GM12864 (cell line): ENCODE data around the gene SULT1A2.

ENCODE experiments used
- DNase-seq: peaks from one replicate; pipeline ENCODE4 v3.0.0-alpha.2; 2011; ENCODE audit warnings: low read depth
- H3K4me3 ChIP-seq: 2 replicates; pipeline ENCODE4 v1.5.1; 2011; ENCODE audit warnings: mild to moderate bottlenecking, low read depth, low read length, control low read depth
- TF ChIP-seq, protein P1 (sequence below): IDR thresholded peaks from 2 replicates; pipeline ENCODE4 v1.5.1; 2011; ENCODE audit warnings: low read depth, mild to moderate bottlenecking, moderate library complexity, low read length, control low read depth, inconsistent platforms; ENCODE audit errors: missing control alignments

Gene SULT1A2

DNA sequence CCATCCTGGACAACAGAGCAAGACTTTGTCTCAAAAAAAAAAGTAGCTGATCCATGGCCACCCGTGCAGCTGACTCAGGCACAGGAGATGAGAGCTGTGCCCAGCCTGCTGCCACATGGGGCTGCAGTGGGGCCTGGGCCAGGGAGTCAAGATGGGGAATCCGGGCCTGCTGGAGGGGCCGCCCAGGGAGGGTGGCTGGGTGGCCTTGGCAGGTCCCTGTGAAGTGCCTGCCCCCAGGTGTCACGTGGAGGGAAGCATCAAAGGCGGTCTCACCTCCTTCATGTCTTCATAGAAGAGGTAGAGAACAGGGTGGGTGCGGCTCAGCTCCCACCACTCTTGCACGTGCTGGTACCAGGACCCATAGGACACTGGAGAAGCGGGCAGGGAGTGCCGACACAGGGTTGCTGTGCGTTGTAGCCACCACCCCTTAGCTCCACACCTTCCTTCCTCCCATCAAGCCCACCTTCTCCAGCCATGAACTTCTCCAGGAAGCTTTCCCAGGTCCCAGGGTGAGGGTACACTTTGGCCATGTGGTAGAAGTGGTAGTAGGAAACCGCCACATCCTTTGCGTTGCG is 3.8 kb downstream of the SULT1A2 start:
- TF ChIP-seq, protein P1, sequence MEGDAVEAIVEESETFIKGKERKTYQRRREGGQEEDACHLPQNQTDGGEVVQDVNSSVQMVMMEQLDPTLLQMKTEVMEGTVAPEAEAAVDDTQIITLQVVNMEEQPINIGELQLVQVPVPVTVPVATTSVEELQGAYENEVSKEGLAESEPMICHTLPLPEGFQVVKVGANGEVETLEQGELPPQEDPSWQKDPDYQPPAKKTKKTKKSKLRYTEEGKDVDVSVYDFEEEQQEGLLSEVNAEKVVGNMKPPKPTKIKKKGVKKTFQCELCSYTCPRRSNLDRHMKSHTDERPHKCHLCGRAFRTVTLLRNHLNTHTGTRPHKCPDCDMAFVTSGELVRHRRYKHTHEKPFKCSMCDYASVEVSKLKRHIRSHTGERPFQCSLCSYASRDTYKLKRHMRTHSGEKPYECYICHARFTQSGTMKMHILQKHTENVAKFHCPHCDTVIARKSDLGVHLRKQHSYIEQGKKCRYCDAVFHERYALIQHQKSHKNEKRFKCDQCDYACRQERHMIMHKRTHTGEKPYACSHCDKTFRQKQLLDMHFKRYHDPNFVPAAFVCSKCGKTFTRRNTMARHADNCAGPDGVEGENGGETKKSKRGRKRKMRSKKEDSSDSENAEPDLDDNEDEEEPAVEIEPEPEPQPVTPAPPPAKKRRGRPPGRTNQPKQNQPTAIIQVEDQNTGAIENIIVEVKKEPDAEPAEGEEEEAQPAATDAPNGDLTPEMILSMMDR = no peak
- no peak overlapping the region for H3K4me3 ChIP-seq
- no peak for DNase-seq

DNA sequence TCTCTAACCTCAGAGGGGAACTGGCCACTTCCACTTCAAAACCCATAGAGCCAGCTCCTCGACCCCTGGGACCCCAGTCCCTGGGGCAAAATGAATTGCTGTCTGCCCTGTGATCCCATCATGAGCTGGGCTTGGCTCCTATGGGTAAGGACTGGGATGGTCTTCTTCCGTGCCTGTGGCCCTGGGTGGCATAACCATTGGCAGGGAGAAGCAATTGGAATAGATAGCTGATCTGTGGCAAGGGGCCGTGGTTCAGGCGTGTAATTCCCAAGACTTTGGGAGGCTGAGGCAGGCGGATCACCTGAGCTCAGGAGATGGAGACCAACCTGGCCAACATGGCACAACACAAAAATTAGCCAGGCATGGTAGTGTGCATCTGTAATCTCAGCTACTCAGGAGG is 4.3 kb downstream of the SULT1A2 start:
- no peak for DNase-seq
- no peak overlapping the region for H3K4me3 ChIP-seq
- TF ChIP-seq, protein P1 = no peak

DNA sequence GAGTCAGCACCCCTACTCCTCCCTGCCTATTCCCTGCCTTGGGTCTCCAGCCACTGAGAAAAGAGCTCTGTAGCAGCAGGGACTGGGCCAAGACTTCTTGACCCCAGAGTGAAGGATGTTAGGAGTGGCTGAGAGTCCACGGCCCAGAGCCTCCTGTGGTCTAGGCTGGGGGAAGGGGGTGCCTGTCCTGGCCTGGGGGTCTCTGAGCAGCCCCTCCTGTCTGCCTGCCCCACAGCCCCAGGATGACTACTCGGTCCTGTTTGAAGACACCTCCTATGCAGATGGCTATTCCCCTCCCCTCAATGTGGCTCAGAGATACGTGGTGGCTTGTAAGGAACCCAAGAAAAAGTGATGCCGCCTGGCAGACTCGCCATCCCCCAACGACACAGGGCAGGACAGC is 5.5 kb downstream of the SULT1A2 start:
- DNase-seq = no peak
- no peak overlapping the region for H3K4me3 ChIP-seq
- TF ChIP-seq, protein P1 = no peak

DNA sequence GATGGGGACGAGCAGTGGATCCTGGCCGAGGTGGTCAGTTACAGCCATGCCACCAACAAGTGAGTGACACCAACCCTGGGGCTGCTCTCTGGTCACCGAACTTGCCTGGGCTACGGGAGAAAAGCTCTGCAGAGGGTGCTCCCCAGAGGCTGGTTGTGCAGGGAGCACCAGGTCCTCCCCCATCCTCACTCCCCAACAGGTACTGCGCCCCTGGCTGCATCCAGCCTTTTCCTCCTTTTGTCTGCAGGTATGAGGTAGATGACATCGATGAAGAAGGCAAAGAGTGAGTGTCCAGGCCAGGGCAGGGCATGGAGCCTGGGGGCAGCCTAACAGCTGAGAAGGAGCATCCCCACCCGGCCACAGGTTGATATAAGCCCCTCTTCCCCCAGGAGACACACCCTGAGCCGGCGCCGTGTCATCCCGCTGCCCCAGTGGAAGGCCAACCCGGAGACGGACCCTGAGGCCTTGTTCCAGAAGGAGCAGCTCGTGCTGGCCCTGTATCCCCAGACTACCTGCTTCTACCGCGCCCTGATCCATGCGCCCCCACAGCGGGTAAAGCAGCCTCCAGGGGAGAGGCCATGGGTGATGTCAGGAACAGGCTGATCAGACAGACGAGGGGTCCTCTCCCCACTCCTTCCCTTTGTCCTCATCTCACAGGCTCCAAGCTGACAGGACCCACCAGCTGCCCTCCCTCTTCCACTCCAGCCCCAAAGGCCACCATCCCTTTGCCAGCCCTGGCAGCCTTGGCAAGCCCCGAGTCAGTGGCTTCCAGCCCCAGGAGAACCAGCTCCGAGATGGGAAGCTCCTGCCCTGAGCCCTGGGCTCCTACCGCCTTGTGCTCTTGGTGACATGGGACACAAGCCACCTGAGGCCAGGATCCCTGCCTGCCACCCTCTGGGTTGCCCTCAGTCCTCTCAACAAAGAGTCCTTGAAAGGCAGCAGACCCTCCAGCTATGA is 6.2 kb downstream of the SULT1A2 start:
- TF ChIP-seq, protein P1 = no peak
- no peak overlapping the region for H3K4me3 ChIP-seq
- no peak for DNase-seq

DNA sequence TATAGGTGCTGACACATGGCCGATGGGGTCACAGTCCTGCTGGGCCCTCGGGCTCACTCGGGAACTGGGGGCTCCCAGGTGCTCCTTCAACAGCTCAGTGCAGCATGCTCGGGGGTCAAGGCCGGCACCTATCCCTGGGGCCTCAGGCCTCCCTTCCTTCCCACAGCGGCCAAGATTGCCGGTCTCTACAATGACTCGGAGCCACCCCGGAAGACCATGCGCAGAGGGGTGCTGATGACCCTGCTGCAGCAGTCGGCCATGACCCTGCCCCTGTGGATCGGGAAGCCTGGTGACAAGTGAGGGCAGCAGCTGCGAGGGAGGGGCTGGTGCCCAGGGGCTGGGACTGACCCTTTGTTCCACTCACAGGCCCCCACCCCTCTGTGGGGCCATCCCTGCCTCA is 6.9 kb downstream of the SULT1A2 start:
- no peak for DNase-seq
- TF ChIP-seq, protein P1 = no peak
- H3K4me3 ChIP-seq = no peak overlapping the region

DNA sequence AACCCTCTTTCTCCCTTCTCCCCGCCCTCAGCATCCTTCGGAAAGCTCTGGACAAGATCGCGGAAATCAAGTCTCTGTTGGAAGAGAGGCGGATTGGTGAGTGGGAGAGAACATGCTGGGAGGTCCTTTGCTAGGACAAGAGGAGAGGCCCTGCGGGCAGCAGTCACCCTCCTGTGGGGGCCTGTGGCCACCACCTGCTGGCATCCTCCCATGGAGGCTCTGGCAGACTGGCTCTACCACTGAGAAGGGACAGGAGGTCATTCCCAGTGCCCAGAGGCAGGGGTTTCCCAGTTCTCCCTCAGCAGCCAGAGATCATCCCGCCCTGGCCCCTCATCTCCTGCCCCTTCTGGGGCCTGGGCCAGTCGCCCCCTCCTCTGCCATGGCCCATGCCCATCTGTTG is 7.8 kb downstream of the SULT1A2 start:
- DNase-seq = no peak
- no peak overlapping the region for H3K4me3 ChIP-seq
- TF ChIP-seq, protein P1 = no peak
